ENCODE measurements around the gene ATP6V1C2. TPM values are rescaled to one million over a fixed set of nuclear protein-coding genes. Genes with fewer than 3 reads are reported as not detected.

The ATP6V1C2 gene
- total and polyA plus RNA-seq, 2 donors (not counting 1 experiment from before 2014, with no cell fraction given) = under 0.01 TPM; not detected in 1

GRCh38 chr2:10832203-10832936 lies 110.9 kb downstream of the ATP6V1C2 start:
- Histone ChIP-seq H3K9ac (ENCODE audit: insufficient read depth, low read length) (no peak overlapping the region), H3K4me3 (replicated peaks in 1 of 4; ENCODE audit: control extremely low read depth in 1 of 4, insufficient read depth in 1 of 4, low read depth in 3 of 4, low read length in 4 of 4) (no peak overlapping the region), H3K4me2 (ENCODE audit: extremely low read depth, insufficient read depth, low read length) (peak overlapping the region; percentile 48), H3K36me3 (ENCODE audit: control insufficient read depth, insufficient read depth, low read length) (no peaks in the 10 kb centered on the region), H3K4me1 (ENCODE audit: control insufficient read depth, extremely low read depth, insufficient read depth, low read length) (no peaks in the 10 kb centered on the region), H2AFZ (ENCODE audit: low read length) (no peak overlapping the region), H3K27me3 (ENCODE audit: control insufficient read depth, insufficient read depth, low read length) (peaks cover 30% of the 10 kb centered on the region), H3K79me2 (ENCODE audit: control insufficient read depth, insufficient read depth, low read length) (no peaks in the 10 kb centered on the region), H4K20me1 (ENCODE audit: control insufficient read depth, extremely low read depth, insufficient read depth, low read length) (no peaks in the 10 kb centered on the region), H3K27ac (ENCODE audit: insufficient read depth, low read length) (no peak overlapping the region), H3K9me3 (ENCODE audit: control insufficient read depth, insufficient read depth, low read depth, low read length) (no peaks in the 10 kb centered on the region)
- DNase-seq (ENCODE audit: low read depth in 2 of 2) = peak; percentile 59 to 82
- TF ChIP-seq, protein P1, sequence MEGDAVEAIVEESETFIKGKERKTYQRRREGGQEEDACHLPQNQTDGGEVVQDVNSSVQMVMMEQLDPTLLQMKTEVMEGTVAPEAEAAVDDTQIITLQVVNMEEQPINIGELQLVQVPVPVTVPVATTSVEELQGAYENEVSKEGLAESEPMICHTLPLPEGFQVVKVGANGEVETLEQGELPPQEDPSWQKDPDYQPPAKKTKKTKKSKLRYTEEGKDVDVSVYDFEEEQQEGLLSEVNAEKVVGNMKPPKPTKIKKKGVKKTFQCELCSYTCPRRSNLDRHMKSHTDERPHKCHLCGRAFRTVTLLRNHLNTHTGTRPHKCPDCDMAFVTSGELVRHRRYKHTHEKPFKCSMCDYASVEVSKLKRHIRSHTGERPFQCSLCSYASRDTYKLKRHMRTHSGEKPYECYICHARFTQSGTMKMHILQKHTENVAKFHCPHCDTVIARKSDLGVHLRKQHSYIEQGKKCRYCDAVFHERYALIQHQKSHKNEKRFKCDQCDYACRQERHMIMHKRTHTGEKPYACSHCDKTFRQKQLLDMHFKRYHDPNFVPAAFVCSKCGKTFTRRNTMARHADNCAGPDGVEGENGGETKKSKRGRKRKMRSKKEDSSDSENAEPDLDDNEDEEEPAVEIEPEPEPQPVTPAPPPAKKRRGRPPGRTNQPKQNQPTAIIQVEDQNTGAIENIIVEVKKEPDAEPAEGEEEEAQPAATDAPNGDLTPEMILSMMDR (conservative IDR thresholded peaks at IDR 0.05 in 1 of 2, IDR thresholded peaks at IDR 0.05 in 1 of 2; ENCODE audit: low read depth in 1 of 2, low read length in 2 of 2) = peak; percentile 89 to 91
- no peak for TF ChIP-seq EZH2 (IDR thresholded peaks at IDR 0.05; ENCODE audit: low read length, missing control alignments)

- Histone ChIP-seq H3K27ac (ENCODE audit: insufficient read depth, low read length) (no peak overlapping the region), H3K4me3 (replicated peaks in 1 of 4; ENCODE audit: control extremely low read depth in 1 of 4, insufficient read depth in 1 of 4, low read depth in 3 of 4, low read length in 4 of 4) (no peak overlapping the region), H2AFZ (ENCODE audit: low read length) (no peak overlapping the region), H3K9ac (ENCODE audit: insufficient read depth, low read length) (no peak overlapping the region), H3K79me2 (ENCODE audit: control insufficient read depth, insufficient read depth, low read length) (no peaks in the 10 kb centered on the region), H4K20me1 (ENCODE audit: control insufficient read depth, extremely low read depth, insufficient read depth, low read length) (no peaks in the 10 kb centered on the region), H3K36me3 (ENCODE audit: control insufficient read depth, insufficient read depth, low read length) (no peaks in the 10 kb centered on the region), H3K9me3 (ENCODE audit: control insufficient read depth, insufficient read depth, low read depth, low read length) (no peaks in the 10 kb centered on the region), H3K27me3 (ENCODE audit: control insufficient read depth, insufficient read depth, low read length) (peaks cover 28% of the 10 kb centered on the region), H3K4me2 (ENCODE audit: extremely low read depth, insufficient read depth, low read length) (no peak overlapping the region), H3K4me1 (ENCODE audit: control insufficient read depth, extremely low read depth, insufficient read depth, low read length) (no peaks in the 10 kb centered on the region)
- TF ChIP-seq, protein P1 (conservative IDR thresholded peaks at IDR 0.05 in 1 of 2, IDR thresholded peaks at IDR 0.05 in 1 of 2; ENCODE audit: low read depth in 1 of 2, low read length in 2 of 2) = no peak
- no peak for TF ChIP-seq EZH2 (IDR thresholded peaks at IDR 0.05; ENCODE audit: low read length, missing control alignments)
- no peak for DNase-seq (ENCODE audit: low read depth in 2 of 2)
These were observed 111.6 kb downstream of the ATP6V1C2 start for GRCh38 chr2:10833021-10833420.

- Histone ChIP-seq H3K79me2 (ENCODE audit: control insufficient read depth, insufficient read depth, low read length) (no peaks in the 10 kb centered on the region), H2AFZ (ENCODE audit: low read length) (no peak overlapping the region), H3K9ac (ENCODE audit: insufficient read depth, low read length) (no peak overlapping the region), H3K4me1 (ENCODE audit: control insufficient read depth, extremely low read depth, insufficient read depth, low read length) (no peaks in the 10 kb centered on the region), H3K27me3 (ENCODE audit: control insufficient read depth, insufficient read depth, low read length) (peaks cover 24% of the 10 kb centered on the region), H3K36me3 (ENCODE audit: control insufficient read depth, insufficient read depth, low read length) (no peaks in the 10 kb centered on the region), H3K27ac (ENCODE audit: insufficient read depth, low read length) (no peak overlapping the region), H3K9me3 (ENCODE audit: control insufficient read depth, insufficient read depth, low read depth, low read length) (no peaks in the 10 kb centered on the region), H4K20me1 (ENCODE audit: control insufficient read depth, extremely low read depth, insufficient read depth, low read length) (no peaks in the 10 kb centered on the region), H3K4me3 (replicated peaks in 1 of 4; ENCODE audit: control extremely low read depth in 1 of 4, insufficient read depth in 1 of 4, low read depth in 3 of 4, low read length in 4 of 4) (no peak overlapping the region), H3K4me2 (ENCODE audit: extremely low read depth, insufficient read depth, low read length) (no peak overlapping the region)
- peak in 1 of 2 donors; percentile 32 for DNase-seq (ENCODE audit: low read depth in 2 of 2)
- TF ChIP-seq, protein P1 (conservative IDR thresholded peaks at IDR 0.05 in 1 of 2, IDR thresholded peaks at IDR 0.05 in 1 of 2; ENCODE audit: low read depth in 1 of 2, low read length in 2 of 2) = no peak
- no peak for TF ChIP-seq EZH2 (IDR thresholded peaks at IDR 0.05; ENCODE audit: low read length, missing control alignments)
These were observed 112.7 kb downstream of the ATP6V1C2 start for GRCh38 chr2:10834068-10834655.
